ENCODE data around the gene FAM131C.
"Not testable (repeated sequence)": the region's sequence is repeated elsewhere in the genome, so short reads cannot be mapped to it uniquely, and the experiment has no call there.

FAM131C gene

GRCh38 chr1:16029288-16029687, 44.2 kb downstream of the FAM131C start:
- H3K36me3 Mint-ChIP-seq (ENCODE audit: low read depth), result no peaks in the 10 kb centered on the region
- no peak overlapping the region for H3K27ac Mint-ChIP-seq

GRCh38 chr1:16029003-16029268, 44.5 kb downstream of the FAM131C start:
- H3K27ac Mint-ChIP-seq; H3K4me3 Mint-ChIP-seq; H3K4me1 Mint-ChIP-seq; DNase-seq; ATAC-seq; H3K9me3 Mint-ChIP-seq; H3K36me3 Mint-ChIP-seq (ENCODE audit: low read depth): not testable (repeated sequence)
- peaks cover 29% of the 10 kb centered on the region for H3K27me3 Mint-ChIP-seq

More at GRCh38 chr1:16029288-16029687, 44.2 kb downstream of the FAM131C start:
- no peak for ATAC-seq
- H3K4me1 Mint-ChIP-seq, result no peaks in the 10 kb centered on the region
- no peak overlapping the region for H3K4me3 Mint-ChIP-seq
- H3K9me3 Mint-ChIP-seq, result no peaks in the 10 kb centered on the region
- peaks cover 29% of the 10 kb centered on the region for H3K27me3 Mint-ChIP-seq
- no peak for DNase-seq

GRCh38 chr1:16028237-16029002, 45.0 kb downstream of the FAM131C start:
- no peak for DNase-seq
- H3K27ac Mint-ChIP-seq, result no peak overlapping the region
- ATAC-seq, result no peak
- no peak overlapping the region for H3K4me3 Mint-ChIP-seq
- no peaks in the 10 kb centered on the region for H3K4me1 Mint-ChIP-seq
- H3K36me3 Mint-ChIP-seq (ENCODE audit: low read depth), result no peaks in the 10 kb centered on the region
- H3K9me3 Mint-ChIP-seq, result no peaks in the 10 kb centered on the region
- H3K27me3 Mint-ChIP-seq, result peaks cover 29% of the 10 kb centered on the region

GRCh38 chr1:16026723-16027484, 46.5 kb downstream of the FAM131C start:
- Mint-ChIP-seq H3K9me3 (no peaks in the 10 kb centered on the region), H3K36me3 (ENCODE audit: low read depth) (no peaks in the 10 kb centered on the region), H3K27me3 (peaks cover 24% of the 10 kb centered on the region), H3K4me3 (no peak overlapping the region), H3K27ac (no peak overlapping the region), H3K4me1 (no peaks in the 10 kb centered on the region)
- no peak for DNase-seq
- no peak for ATAC-seq

GRCh38 chr1:16026302-16026701, 47.1 kb downstream of the FAM131C start:
- H3K9me3 Mint-ChIP-seq; DNase-seq; H3K27ac Mint-ChIP-seq; H3K36me3 Mint-ChIP-seq (ENCODE audit: low read depth); ATAC-seq; H3K4me3 Mint-ChIP-seq; H3K4me1 Mint-ChIP-seq: not testable (repeated sequence)
- peaks cover 24% of the 10 kb centered on the region for H3K27me3 Mint-ChIP-seq

- Mint-ChIP-seq H3K9me3 (no peaks in the 10 kb centered on the region), H3K27ac (no peak overlapping the region), H3K4me1 (no peaks in the 10 kb centered on the region), H3K4me3 (no peak overlapping the region), H3K27me3 (peaks cover 16% of the 10 kb centered on the region), H3K36me3 (ENCODE audit: low read depth) (no peaks in the 10 kb centered on the region)
- ATAC-seq (no peak), DNase-seq (no peak)
Measured at GRCh38 chr1:16023050-16023653, 50.3 kb downstream of the FAM131C start.

- ATAC-seq (no peak), DNase-seq (no peak)
- no peak overlapping the region for H3K27ac Mint-ChIP-seq
- H3K4me1 Mint-ChIP-seq, result no peaks in the 10 kb centered on the region
- H3K36me3 Mint-ChIP-seq (ENCODE audit: low read depth), result no peaks in the 10 kb centered on the region
- H3K4me3 Mint-ChIP-seq, result no peak overlapping the region
- no peaks in the 10 kb centered on the region for H3K9me3 Mint-ChIP-seq
- H3K27me3 Mint-ChIP-seq, result peaks cover 11% of the 10 kb centered on the region
Measured at GRCh38 chr1:16022393-16022792, 51.1 kb downstream of the FAM131C start.

GRCh38 chr1:16021681-16022080, 51.8 kb downstream of the FAM131C start, which contains the start of gene CLCNKA:
CLCNKA (plus strand) TSS chr1:16022036; CDS start chr1:16022620, 584 bp downstream.
- ATAC-seq, result no peak
- no peaks in the 10 kb centered on the region for H3K36me3 Mint-ChIP-seq (ENCODE audit: low read depth)

GRCh38 chr1:16020878-16021277, 52.6 kb downstream of the FAM131C start:
- H3K27me3 Mint-ChIP-seq, result peaks cover 11% of the 10 kb centered on the region
- H3K9me3 Mint-ChIP-seq; H3K4me3 Mint-ChIP-seq; H3K36me3 Mint-ChIP-seq (ENCODE audit: low read depth); ATAC-seq; H3K27ac Mint-ChIP-seq; H3K4me1 Mint-ChIP-seq; DNase-seq: not testable (repeated sequence)

More at GRCh38 chr1:16021681-16022080, 51.8 kb downstream of the FAM131C start, which contains the start of gene CLCNKA:
- Mint-ChIP-seq H3K4me1 (no peaks in the 10 kb centered on the region), H3K27me3 (peaks cover 11% of the 10 kb centered on the region), H3K9me3 (no peaks in the 10 kb centered on the region), H3K27ac (no peak within 1 kb of the TSS), H3K4me3 (no peak within 1 kb of the TSS)
- DNase-seq, result no peak

- no peak for ATAC-seq
- no peak for DNase-seq
Measured at GRCh38 chr1:16020325-16020724, 53.1 kb downstream of the FAM131C start.

GRCh38 chr1:16019644-16020277, 53.7 kb downstream of the FAM131C start:
- no peak overlapping the region for H3K4me3 Mint-ChIP-seq
- H3K9me3 Mint-ChIP-seq, result no peaks in the 10 kb centered on the region
- DNase-seq, result no peak

More at GRCh38 chr1:16020325-16020724, 53.1 kb downstream of the FAM131C start:
- H3K27ac Mint-ChIP-seq, result no peak overlapping the region
- H3K4me3 Mint-ChIP-seq, result no peak overlapping the region
- no peaks in the 10 kb centered on the region for H3K9me3 Mint-ChIP-seq
- no peaks in the 10 kb centered on the region for H3K36me3 Mint-ChIP-seq (ENCODE audit: low read depth)
- no peaks in the 10 kb centered on the region for H3K4me1 Mint-ChIP-seq
- peaks cover 8% of the 10 kb centered on the region for H3K27me3 Mint-ChIP-seq

GRCh38 chr1:16018749-16019643, 54.5 kb downstream of the FAM131C start:
- H3K27me3 Mint-ChIP-seq, result peaks cover 10% of the 10 kb centered on the region
- peaks cover 10% of the 10 kb centered on the region for H3K4me1 Mint-ChIP-seq
- ATAC-seq, result no peak
- DNase-seq, result no peak
- no peak overlapping the region for H3K4me3 Mint-ChIP-seq
- H3K36me3 Mint-ChIP-seq (ENCODE audit: low read depth), result no peaks in the 10 kb centered on the region
- H3K9me3 Mint-ChIP-seq, result no peaks in the 10 kb centered on the region
- no peak overlapping the region for H3K27ac Mint-ChIP-seq

More at GRCh38 chr1:16019644-16020277, 53.7 kb downstream of the FAM131C start:
- Mint-ChIP-seq H3K27ac (no peak overlapping the region), H3K27me3 (peaks cover 6% of the 10 kb centered on the region), H3K4me1 (peaks cover 3% of the 10 kb centered on the region), H3K36me3 (ENCODE audit: low read depth) (no peaks in the 10 kb centered on the region)
- ATAC-seq, result no peak

GRCh38 chr1:16018308-16018707, 55.1 kb downstream of the FAM131C start:
- no peak for DNase-seq
- Mint-ChIP-seq H3K27ac (no peak overlapping the region), H3K9me3 (no peaks in the 10 kb centered on the region), H3K4me3 (no peak overlapping the region), H3K4me1 (peaks cover 16% of the 10 kb centered on the region), H3K36me3 (ENCODE audit: low read depth) (no peaks in the 10 kb centered on the region), H3K27me3 (peaks cover 10% of the 10 kb centered on the region)
- no peak for ATAC-seq
